ENCODE measurements around the gene SOX13. TPM values are rescaled to one million over a fixed set of nuclear protein-coding genes. Genes with fewer than 3 reads are reported as not detected.

The SOX13 gene
- total and polyA plus RNA-seq, 9 of the 15 experiments (the other 6 are each of a cell fraction or from before 2014, with no cell fraction given), result 0.03 to 0.35 (median 0.06) TPM; not detected in 5

GRCh38 chr1:204076891-204077290 lies 4.0 kb downstream of the SOX13 start:
- no TSS peak for BruUV-seq (replicated peaks)

More at GRCh38 chr1:204076891-204077290, 4.0 kb downstream of the SOX13 start:
- H3K27me3 ChIP-seq (ENCODE audit: control insufficient read depth in 2 of 2, insufficient read depth in 2 of 2, low read length in 2 of 2), result peaks cover 18 to 73% of the 10 kb centered on the region in 2 experiments; a peak in 4 of 5 replicates
- no peak overlapping the region for H3K4me3 ChIP-seq
- in situ Hi-C loops (cut with MboI) (no loop called here), intact Hi-C loops (cut with micrococcal nuclease) (no loop called here)
- TF ChIP-seq GABPB1 (CRISPR knock-in tag; IDR thresholded peaks at IDR 0.05), result no peak
- no peak for TF ChIP-seq ATF4 (CRISPR knock-in tag; IDR thresholded peaks at IDR 0.05)
- no peak for TF ChIP-seq ZNF280A (IDR thresholded peaks at IDR 0.05; ENCODE audit: low read depth, partially characterized antibody)
- TF ChIP-seq ZNF79 (CRISPR knock-in tag; IDR thresholded peaks at IDR 0.05; ENCODE audit: low read depth), result no peak
- no peak for TF ChIP-seq KDM2B (CRISPR knock-in tag; IDR thresholded peaks at IDR 0.05)
- no peak for TF ChIP-seq LEF1 (IDR thresholded peaks at IDR 0.05)
- no peak for TF ChIP-seq KDM1A (IDR thresholded peaks at IDR 0.05)
- no peak for TF ChIP-seq NFATC3 (IDR thresholded peaks at IDR 0.05)
- TF ChIP-seq SRSF9 (IDR thresholded peaks at IDR 0.05; ENCODE audit: borderline replicate concordance, low read depth, low read length), result no peak
- TF ChIP-seq CEBPG (CRISPR knock-in tag; IDR thresholded peaks at IDR 0.05), result no peak
- no peak for TF ChIP-seq CEBPG (tag; conservative IDR thresholded peaks at IDR 0.05 in 1 of 2, IDR thresholded peaks at IDR 0.05 in 1 of 2)
- TF ChIP-seq ZNF507 (tag; conservative IDR thresholded peaks at IDR 0.05), result no peak
- no peak for TF ChIP-seq CHD2 (IDR thresholded peaks at IDR 0.05; ENCODE audit: low read depth, low read length)
- no peak for TF ChIP-seq HNRNPL (IDR thresholded peaks at IDR 0.05; ENCODE audit: low read depth, low read length)
- TF ChIP-seq NR2F6 (CRISPR knock-in tag; IDR thresholded peaks at IDR 0.05), result no peak
- no peak for TF ChIP-seq MCM3 (IDR thresholded peaks at IDR 0.05)
- TF ChIP-seq GTF2F1 (IDR thresholded peaks at IDR 0.05; ENCODE audit: low read depth, low read length), result no peak
- H3K9me1 ChIP-seq (ENCODE audit: control insufficient read depth, insufficient read depth, low read length), result no peaks in the 10 kb centered on the region
- 0% methylated on average over 1 of the region's 1 CpG for WGBS (ENCODE audit: insufficient coverage, low coverage, missing lambda C conversion rate)
- no peaks in the 10 kb centered on the region for H3K9me3 ChIP-seq (replicated peaks; ENCODE audit: control insufficient read depth, insufficient read depth, low read depth, low read length)
- no peaks in the 10 kb centered on the region for H3K79me2 ChIP-seq (ENCODE audit: control insufficient read depth, insufficient read depth, low read length)
- DNase-seq (ENCODE audit: extremely low read depth in 1 of 4, low spot score in 3 of 4) (no peak), FAIRE-seq (no peak), ATAC-seq (no peak)
- POLR2A ChIA-PET, result no interaction called here
- peaks cover 0 to 27% of the 10 kb centered on the region in 2 experiments; a peak in 2 of 5 replicates for H3K4me1 ChIP-seq (replicated peaks in 1 of 2; ENCODE audit: control insufficient read depth in 2 of 2, insufficient read depth in 2 of 2, low read length in 2 of 2)
- CTCF ChIA-PET (ENCODE audit: low intra/inter-chr PET ratio), result no interaction called here
- H2AFZ ChIP-seq (ENCODE audit: low read depth, low read length), result no peak overlapping the region
- H3K4me2 ChIP-seq (ENCODE audit: insufficient read depth, low read length), result no peak overlapping the region
- H3K36me3 ChIP-seq (ENCODE audit: control insufficient read depth, insufficient read depth, low read length), result no peaks in the 10 kb centered on the region
- H3K27ac ChIP-seq (ENCODE audit: extremely low read depth, low read depth, low read length), result no peak overlapping the region
- H4K20me1 ChIP-seq (replicated peaks; ENCODE audit: control insufficient read depth, insufficient read depth, low read length), result peaks cover 6% of the 10 kb centered on the region; the same call in 1 of the 2 replicates
- no peak overlapping the region for H3K9ac ChIP-seq (ENCODE audit: insufficient read depth in 1 of 2, low read depth in 2 of 2, low read length in 2 of 2)
